ENCODE results near the gene LRMDA. TPM values are rescaled to one million over a fixed set of nuclear protein-coding genes. Genes with fewer than 3 reads are reported as not detected.

Gene LRMDA
- total and polyA plus RNA-seq, 4 donors = 12.1 to 40.8 (median 21.6) TPM

DNA sequence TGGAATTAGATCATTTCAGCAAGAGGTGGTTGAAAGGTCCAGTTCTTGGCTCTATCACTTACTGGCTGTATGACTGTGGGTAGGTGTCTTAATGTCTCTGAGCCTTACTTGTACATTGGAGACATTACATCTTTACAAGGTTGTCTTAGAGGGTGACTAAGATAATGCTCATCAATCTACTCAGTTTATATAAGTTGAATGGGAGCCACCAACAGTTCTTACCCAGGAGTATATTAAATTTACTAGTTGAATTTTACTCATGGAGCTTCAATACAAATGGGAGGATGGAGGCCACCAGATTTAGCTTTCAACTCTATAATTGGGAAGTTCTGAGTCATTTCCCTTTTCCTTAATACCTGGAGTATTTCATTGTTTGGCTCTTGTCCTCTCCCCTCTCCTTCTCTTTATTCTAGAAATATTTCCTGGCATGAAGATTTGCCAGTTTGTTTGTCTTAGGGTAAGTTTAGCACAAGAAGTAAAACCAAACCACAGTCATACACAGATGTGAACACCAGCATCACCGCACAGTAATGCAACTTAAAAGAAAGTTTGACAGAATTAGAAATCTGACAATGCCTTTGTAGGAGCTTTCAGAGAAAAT lies 222.8 kb downstream of the LRMDA start:
- H3K4me1 ChIP-seq (ENCODE audit: control insufficient read depth in 5 of 5, insufficient read depth in 5 of 5, low read length in 5 of 5) = peaks cover 4 to 41% (median 13%) of the 10 kb centered on the region in 5 donors
- no peak overlapping the region for H3K4me3 ChIP-seq
- H3K9ac ChIP-seq (ENCODE audit: insufficient read depth in 1 of 2, low read length in 2 of 2) = no peak overlapping the region
- ATAC-seq (ENCODE audit: insufficient read depth, low FRiP score) (no peak), DNase-seq (no peak)
- H3K27ac ChIP-seq (ENCODE audit: low read depth in 1 of 2, low read length in 1 of 2) = no peak overlapping the region
- H3K27me3 ChIP-seq (ENCODE audit: control insufficient read depth in 3 of 3, insufficient read depth in 3 of 3, low read length in 2 of 3) = no peaks in the 10 kb centered on the region
- H3K36me3 ChIP-seq (ENCODE audit: control insufficient read depth in 4 of 4, insufficient read depth in 4 of 4, low read length in 4 of 4) = no peaks in the 10 kb centered on the region
- TF ChIP-seq, protein P1, sequence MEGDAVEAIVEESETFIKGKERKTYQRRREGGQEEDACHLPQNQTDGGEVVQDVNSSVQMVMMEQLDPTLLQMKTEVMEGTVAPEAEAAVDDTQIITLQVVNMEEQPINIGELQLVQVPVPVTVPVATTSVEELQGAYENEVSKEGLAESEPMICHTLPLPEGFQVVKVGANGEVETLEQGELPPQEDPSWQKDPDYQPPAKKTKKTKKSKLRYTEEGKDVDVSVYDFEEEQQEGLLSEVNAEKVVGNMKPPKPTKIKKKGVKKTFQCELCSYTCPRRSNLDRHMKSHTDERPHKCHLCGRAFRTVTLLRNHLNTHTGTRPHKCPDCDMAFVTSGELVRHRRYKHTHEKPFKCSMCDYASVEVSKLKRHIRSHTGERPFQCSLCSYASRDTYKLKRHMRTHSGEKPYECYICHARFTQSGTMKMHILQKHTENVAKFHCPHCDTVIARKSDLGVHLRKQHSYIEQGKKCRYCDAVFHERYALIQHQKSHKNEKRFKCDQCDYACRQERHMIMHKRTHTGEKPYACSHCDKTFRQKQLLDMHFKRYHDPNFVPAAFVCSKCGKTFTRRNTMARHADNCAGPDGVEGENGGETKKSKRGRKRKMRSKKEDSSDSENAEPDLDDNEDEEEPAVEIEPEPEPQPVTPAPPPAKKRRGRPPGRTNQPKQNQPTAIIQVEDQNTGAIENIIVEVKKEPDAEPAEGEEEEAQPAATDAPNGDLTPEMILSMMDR (IDR thresholded peaks at IDR 0.05; ENCODE audit: control extremely low read depth, extremely low read depth) = no peak
- H3K9me3 ChIP-seq (ENCODE audit: control insufficient read depth in 4 of 4, insufficient read depth in 3 of 4, low read length in 3 of 4) = no peaks in the 10 kb centered on the region
- WGBS, 2 donors = 84 to 93% methylated on average over 1 of the region's 1 CpG

DNA sequence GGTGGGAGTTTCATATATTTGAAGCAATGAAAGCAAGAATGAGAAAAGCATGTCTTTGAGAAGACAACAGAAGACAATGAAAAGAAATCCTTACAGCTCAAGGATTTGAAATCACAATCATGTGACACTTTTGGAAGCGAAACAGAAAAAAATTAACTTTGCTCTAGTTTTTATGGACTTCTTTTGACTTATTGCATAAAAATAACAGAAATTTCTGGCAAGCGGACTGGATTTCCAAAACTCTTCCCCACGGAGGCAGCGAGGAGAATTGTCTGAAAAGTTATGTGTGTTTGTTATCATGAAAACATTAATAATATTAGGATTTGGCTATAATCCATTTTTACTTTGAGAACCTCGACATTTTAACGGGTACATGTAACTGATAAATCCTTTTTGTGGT lies 223.3 kb downstream of the LRMDA start:
- WGBS, 2 donors = 70 to 84% methylated on average over 6 of the region's 6 CpGs
- TF ChIP-seq, protein P1 (IDR thresholded peaks at IDR 0.05; ENCODE audit: control extremely low read depth, extremely low read depth) = no peak
- H3K4me3 ChIP-seq = no peak overlapping the region
- H3K27me3 ChIP-seq (ENCODE audit: control insufficient read depth in 3 of 3, insufficient read depth in 3 of 3, low read length in 2 of 3) = no peaks in the 10 kb centered on the region
- no peaks in the 10 kb centered on the region for H3K9me3 ChIP-seq (ENCODE audit: control insufficient read depth in 4 of 4, insufficient read depth in 3 of 4, low read length in 3 of 4)
- ATAC-seq (ENCODE audit: insufficient read depth, low FRiP score) = no peak
- DNase-seq = peak in 2 of 3 donors; percentile 74 to 85
- peaks cover 4 to 38% (median 13%) of the 10 kb centered on the region in 5 donors for H3K4me1 ChIP-seq (ENCODE audit: control insufficient read depth in 5 of 5, insufficient read depth in 5 of 5, low read length in 5 of 5)
- H3K36me3 ChIP-seq (ENCODE audit: control insufficient read depth in 4 of 4, insufficient read depth in 4 of 4, low read length in 4 of 4) = no peaks in the 10 kb centered on the region
- H3K9ac ChIP-seq (ENCODE audit: insufficient read depth in 1 of 2, low read length in 2 of 2) = no peak overlapping the region
- no peak overlapping the region for H3K27ac ChIP-seq (ENCODE audit: low read depth in 1 of 2, low read length in 1 of 2)

DNA sequence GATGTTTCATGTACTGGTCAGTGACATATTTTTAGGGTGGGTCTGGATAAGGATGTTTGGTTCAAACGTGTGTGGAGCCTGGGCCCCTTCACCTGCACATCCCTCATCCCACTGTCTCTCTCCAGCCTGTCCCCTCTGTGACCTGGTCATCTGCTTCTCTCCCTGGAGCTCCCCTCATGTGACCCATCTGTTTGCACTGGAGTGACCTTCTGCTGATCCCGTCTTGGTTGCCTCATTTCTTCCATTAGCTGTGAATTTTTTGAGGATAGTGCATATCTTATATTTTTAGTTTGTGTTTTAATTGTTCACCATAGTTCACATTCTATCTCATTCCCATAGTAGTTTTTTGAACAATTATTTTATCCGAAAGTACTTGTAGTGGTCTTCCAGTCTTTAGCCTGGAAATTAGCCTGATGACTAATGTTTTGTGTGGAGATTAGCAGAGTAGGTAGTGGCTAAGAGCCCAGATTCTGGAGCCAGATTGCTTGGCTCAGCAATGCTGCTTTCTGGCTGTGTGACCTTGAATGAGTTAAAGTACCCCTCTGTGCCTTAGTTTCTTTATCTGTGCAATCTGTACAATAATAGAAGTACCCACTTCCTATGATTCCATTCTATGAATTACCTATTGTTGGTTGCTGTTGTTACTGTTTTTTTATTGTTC lies 224.5 kb downstream of the LRMDA start:
- ATAC-seq (ENCODE audit: insufficient read depth, low FRiP score) (no peak), DNase-seq (peak in 1 of 3 donors; percentile 32)
- Histone ChIP-seq H3K27me3 (ENCODE audit: control insufficient read depth in 3 of 3, insufficient read depth in 3 of 3, low read length in 2 of 3) (no peaks in the 10 kb centered on the region), H3K9ac (ENCODE audit: insufficient read depth in 1 of 2, low read length in 2 of 2) (no peak overlapping the region), H3K4me1 (ENCODE audit: control insufficient read depth in 5 of 5, insufficient read depth in 5 of 5, low read length in 5 of 5) (peaks cover 4 to 43% (median 16%) of the 10 kb centered on the region in 5 donors), H3K27ac (ENCODE audit: low read depth in 1 of 2, low read length in 1 of 2) (no peak overlapping the region), H3K4me3 (no peak overlapping the region), H3K9me3 (ENCODE audit: control insufficient read depth in 4 of 4, insufficient read depth in 3 of 4, low read length in 3 of 4) (no peaks in the 10 kb centered on the region), H3K36me3 (ENCODE audit: control insufficient read depth in 4 of 4, insufficient read depth in 4 of 4, low read length in 4 of 4) (no peaks in the 10 kb centered on the region)
- TF ChIP-seq, protein P1 (IDR thresholded peaks at IDR 0.05; ENCODE audit: control extremely low read depth, extremely low read depth) = no peak
- 48 to 75% methylated on average over 3 of the region's 3 CpGs for WGBS, 2 donors

Measured in lung (tissue), 12 donors.